CD4-positive, alpha-beta T cell treated with Interleukin-17A for 4 hours (primary cell): Measurements from ENCODE around the gene SYT4.
"Not testable (repeated sequence)": the region's sequence is repeated elsewhere in the genome, so short reads cannot be mapped to it uniquely, and the experiment has no call there.

Experiments used
- DNase-seq: peaks from one replicate; pipeline ENCODE4 v3.0.0-alpha.2; 2020; ENCODE audit warnings: mixed read lengths

SYT4 gene, protein sequence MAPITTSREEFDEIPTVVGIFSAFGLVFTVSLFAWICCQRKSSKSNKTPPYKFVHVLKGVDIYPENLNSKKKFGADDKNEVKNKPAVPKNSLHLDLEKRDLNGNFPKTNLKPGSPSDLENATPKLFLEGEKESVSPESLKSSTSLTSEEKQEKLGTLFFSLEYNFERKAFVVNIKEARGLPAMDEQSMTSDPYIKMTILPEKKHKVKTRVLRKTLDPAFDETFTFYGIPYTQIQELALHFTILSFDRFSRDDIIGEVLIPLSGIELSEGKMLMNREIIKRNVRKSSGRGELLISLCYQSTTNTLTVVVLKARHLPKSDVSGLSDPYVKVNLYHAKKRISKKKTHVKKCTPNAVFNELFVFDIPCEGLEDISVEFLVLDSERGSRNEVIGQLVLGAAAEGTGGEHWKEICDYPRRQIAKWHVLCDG

DNA sequence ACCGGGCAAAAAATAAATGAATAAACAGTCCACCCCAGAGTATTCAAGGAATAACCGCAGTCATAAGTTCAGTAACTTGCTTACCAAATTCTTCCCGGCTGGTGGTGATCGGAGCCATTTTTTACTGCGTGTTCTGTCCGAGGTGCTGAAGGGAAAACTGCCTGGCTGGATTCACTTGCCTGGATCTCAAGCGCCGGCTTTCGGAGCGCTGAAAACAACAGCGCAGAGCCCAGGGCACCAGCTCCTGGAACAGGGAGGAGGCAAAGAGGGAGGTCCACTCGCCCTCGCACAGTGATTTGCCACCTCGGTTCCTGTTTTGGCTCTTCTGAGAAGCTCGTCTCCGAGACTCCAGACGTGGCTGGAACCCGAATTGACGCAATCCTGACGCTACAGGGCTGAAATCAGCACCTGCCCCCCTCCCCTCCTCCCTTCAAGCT lies at the start of gene SYT4:
TSS of gene SYT4 (minus strand) at position 327 of the 437 bp plus-strand sequence. CDS start at position 118, 209 bp downstream.
- no peak for DNase-seq

DNA sequence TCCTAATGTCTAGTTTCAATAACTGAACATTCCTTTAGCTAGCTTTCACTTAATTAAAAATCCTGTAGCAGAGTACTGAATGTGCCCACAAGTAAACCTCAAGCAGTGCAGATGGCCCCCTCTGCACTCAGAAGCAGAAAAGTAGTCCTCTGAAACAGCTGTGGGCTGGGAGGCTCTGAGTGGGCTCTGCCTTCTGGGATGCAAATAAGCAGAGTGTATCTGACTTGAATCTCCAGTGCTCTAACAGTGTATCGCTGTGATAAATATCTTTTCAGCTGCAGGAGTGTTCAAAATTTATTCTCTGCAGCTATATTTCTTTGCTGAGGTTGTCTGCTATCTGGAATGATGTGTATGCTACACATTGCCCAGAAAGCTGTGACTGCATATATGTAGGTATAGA lies 44.8 kb upstream of the SYT4 start:
- DNase-seq: no peak

DNA sequence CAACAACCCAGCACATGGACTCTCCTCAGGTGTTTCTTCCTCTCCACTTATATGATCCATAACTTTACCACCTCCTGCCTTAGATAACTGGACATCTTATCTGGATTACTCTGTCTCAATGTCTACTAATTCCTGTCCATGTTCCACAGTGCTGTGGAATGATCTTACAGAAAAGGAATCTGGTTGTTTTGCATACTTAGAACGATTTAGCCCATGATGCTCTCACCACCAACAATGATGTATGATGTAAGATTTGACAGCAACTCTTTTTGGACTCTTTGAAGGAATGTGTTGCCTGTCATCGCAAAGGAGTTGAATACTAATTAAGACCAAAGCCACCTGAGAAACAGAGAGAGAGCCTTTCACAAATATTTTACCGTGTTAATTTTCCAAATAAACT lies 37.7 kb upstream of the SYT4 start:
- DNase-seq: no peak

DNA sequence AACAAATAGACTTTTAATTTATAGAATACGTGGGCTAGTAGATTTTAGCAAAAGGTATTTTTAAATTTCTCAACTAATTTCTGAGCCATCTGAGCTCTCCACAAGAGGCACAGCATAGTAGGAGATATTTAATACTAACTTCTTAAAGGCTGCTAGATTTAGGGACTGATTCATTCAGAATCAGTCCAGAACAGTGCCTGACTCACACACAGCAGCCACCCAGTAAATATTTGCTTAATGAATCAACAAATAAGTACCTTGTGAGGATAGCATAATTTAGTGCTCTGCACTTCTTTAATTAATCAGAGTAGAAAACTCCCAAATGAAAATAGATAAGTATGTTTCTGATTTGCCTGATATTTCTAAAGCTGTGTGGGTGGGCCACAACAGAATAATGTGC lies 35.6 kb upstream of the SYT4 start:
- DNase-seq: no peak

DNA sequence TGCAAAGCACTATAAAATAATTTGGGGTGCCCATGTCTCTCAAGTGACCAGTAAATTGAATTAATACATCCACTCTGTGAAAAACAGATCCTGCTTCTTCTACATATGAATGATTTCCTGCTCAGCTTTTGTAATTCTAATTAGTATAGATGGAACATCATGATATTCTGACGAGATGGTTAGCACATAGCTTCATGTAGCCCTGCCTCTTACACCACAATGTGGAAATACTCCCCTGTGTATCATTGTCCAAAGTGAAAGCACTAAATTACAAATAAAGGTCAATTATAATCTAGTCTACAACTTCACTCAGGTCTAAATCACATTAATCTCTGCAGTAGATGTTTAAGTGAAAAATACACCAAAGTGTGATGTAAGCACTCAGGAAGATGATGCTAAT lies 32.9 kb upstream of the SYT4 start:
- no peak for DNase-seq

DNA sequence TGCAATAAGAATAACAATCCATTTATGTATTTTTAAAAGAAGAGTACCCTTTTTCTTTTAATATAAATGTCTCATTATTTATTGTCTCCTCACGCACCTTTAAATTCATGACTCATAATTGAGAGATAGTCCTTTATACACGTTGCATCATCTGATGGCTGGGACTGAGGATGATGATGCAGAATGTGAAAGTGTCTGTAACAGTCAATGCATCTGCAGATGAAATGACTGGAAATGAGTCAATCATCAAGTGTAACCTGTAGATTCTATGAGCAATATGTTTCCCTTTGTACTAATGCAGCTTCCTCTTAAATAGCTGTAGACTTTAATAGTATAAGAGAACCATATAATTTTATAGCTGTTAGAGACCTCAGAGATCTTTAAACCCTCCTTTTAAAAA lies 26.1 kb upstream of the SYT4 start:
- no peak for DNase-seq

DNA sequence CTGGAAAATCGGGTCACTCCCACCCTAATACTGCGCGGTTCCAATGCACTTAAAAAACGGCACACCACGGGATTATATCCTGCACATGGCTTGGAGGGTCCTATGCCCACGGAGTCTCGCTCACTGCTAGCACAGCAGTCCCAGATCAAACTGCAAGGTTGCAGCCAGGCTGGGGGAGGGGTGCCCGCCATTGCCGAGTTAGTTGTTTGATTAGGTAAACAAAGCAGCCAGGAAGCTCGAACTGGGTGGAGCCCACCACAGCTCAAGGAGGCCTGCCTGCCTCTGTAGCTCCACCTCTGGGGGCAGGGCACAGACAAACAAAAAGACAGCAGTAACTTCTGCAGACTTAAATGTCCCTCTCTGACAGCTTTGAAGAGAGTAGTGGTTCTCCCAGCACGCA lies 8.9 kb upstream of the SYT4 start:
- DNase-seq: not testable (repeated sequence)

DNA sequence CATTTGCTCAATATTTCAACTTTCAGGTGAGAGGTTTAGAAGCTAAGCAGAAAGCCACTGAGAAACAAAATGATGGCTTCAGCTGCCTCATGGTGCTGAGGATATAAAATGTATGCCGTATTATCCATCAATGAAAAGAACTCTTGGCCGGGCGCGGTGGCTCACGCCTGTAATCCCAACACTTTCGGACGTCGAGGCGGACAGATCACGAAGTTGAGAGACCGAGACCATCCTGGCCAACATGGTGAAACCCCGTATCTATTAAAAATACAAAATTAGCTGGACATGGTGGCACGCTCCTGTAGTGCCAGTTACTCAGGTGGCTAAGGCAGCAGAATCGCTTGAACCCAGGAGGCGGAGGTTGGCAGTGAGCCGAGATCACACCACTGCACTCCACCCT lies 6.0 kb upstream of the SYT4 start:
- no peak for DNase-seq

DNA sequence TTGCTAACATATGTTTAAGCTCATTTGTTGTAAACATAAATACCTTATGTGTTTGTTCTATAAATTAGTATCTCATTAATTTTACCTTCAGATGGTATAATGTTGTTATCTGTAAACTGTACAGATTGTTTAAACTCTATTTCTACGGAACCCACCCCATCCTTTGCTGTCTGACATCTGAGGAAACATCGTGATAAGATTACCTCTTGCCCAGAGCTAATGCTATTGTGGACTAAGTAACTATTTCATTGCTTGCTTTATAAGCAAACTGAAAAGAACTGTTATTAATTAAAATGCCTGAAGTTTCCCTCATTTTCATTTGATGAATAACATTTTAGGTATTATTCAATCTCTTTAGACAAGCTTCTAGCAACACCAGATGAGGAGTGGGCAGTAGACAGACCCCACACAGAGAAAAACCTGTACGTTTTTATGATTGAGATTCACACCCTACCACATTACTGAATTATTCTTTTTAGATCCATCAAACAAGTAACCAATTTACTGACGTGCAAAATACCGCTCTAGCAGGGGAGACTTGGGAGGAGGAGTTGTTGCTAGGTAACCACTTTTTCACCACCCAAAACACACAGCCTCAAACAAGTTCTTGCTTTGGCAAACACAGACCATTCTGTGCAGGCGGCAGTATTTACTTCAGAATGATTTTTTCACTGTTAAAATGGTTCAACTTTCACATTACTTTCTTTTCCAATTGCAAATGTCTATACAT lies 1.9 kb upstream of the SYT4 start:
- no peak for DNase-seq

DNA sequence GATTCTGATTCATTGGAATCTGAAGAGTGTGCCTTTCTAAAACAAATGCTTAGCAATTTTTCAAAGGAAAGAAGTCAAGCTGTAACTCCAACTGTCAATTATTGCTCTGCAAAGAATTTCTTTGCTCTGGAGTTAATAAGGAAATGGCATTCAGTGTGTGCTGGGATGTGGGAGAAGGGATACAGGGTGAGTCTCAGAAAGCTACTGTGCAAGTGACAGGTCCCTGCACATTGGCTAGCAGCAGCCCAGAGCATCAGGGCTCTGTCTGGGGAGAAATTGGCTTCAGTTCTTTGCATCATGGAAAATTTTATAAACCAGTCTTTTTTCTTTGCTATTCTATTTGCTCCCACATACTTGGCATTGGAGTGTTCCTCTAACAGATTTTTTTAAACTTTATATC lies 1.1 kb upstream of the SYT4 start:
- no peak for DNase-seq

DNA sequence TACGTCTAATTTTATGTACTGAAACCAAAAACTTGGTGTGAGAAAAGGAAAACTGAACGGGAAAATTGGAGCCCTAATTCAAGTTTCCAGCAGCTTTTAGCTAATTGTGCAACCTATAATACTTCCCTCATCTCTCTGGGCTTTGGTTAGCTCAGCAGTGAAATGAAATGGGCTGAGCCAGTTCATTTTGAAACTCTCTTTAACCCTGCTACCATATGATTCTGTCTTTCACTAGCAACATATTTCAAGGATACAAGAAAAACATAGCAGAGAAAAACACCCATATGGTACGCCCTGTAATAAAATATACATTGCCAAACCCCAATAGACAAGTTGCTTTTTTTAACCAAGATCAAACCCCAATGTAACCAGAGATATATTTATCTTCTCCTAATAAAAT lies 799 bp downstream of the SYT4 start:
- no peak for DNase-seq

DNA sequence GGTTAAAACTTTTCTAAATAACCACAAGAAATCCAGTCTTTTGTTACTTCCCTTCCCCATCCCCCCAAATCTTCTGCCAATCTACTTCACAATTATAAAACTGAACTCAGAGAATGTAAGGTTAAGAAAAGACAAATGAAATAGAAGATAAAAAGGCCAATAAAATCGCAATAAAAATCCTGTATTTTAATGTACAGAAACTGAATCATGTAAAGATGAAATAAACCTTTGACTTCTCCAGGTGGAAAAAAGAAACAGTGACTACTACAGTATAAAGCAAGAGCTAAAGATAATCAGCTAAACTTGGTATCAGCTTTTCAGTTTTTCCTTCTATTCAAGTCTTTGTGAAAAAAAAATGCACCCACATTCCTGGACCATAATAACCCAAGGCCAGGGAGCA lies 1.7 kb downstream of the SYT4 start:
- no peak for DNase-seq

DNA sequence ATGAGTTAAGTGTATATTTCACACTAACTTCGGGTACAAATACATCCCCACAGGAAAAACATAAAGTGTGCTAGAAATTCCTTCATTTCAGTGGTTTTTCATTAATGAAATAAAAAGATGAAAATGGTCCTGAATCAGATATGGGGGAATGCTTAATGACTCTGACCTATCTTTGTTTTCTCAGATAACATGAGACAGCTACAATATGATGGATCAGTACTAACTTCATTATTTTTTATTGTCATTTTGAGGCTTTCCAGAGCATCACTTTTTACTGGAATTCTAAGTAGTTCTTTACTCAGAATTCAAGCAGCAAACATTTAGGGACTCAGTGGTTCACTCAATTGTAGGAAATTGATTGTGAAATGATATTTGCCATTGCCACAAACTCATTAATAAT lies 2.8 kb downstream of the SYT4 start:
- no peak for DNase-seq

DNA sequence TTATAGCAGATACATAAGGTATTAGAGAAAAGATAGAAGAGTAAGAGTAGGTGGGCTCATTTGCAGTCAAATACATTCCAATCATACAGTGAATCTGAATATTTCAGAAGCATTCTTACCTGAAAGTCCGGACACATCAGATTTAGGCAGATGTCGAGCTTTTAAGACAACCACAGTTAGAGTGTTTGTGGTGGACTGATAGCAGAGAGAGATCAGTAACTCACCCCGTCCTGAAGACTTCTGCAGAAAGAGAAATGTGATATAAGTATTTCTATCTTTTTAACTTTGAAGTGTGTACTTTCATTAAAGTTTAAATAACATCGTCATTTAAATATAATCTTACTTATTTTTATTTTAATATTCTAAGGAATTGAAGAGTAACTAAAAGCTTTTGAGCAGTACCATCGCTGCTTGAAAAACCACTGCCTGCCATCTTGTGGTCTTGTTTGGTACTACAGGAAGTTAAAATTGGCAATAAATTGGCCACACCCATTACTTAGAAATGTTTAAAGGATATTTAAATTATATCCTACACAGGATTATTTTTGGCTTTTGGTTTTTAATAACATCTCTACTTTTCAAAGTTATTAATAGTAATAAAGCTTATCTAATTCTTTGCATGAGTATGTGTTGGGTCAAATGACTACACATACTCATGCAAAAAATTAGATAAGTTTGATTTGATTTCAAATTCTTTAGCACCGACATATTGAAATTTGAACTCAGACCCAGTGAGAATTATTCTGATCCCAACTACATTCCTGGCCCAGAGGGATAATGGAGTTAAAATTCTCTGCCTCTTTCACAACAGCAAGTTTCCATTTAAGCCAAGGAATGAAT lies 5.5 kb downstream of the SYT4 start:
- DNase-seq: peak; percentile 2

DNA sequence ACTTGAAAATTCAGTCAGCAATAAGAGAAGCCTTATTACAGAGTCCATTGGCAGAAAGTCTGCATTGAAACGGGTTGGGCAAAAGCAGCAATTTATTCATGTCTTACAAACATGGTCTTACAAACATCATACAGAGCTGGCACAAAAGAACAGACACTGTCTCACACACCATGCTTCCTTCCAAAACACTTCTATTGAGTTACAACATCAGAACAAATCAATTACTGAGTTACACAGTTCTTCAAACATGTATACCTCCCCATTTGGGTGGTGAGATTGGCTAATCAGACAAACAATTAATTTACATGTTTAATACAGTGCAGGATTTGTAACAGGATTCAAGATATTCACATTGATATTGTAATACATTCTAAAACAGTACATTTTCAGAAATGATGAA lies 9.5 kb downstream of the SYT4 start:
- no peak for DNase-seq

DNA sequence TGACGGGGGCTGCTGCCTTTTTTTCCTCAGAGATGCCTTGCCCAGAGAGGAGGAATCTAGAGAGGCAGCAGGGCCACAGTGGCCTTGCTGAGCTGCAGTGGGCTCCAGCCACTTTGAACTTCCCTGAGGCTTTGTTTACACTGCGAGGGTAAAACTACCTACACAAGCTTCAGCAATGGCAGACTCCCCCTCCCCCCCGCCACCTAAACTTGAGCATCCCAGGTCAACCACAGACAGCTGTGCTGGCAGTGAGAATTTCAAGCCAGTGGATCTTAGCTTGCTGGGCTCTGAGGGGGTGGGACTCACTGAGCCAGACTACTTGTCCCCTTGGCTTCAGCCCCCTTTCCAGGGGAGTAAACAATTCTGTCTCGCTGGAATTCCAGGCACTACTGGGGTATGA lies 11.8 kb downstream of the SYT4 start:
- DNase-seq: no peak

DNA sequence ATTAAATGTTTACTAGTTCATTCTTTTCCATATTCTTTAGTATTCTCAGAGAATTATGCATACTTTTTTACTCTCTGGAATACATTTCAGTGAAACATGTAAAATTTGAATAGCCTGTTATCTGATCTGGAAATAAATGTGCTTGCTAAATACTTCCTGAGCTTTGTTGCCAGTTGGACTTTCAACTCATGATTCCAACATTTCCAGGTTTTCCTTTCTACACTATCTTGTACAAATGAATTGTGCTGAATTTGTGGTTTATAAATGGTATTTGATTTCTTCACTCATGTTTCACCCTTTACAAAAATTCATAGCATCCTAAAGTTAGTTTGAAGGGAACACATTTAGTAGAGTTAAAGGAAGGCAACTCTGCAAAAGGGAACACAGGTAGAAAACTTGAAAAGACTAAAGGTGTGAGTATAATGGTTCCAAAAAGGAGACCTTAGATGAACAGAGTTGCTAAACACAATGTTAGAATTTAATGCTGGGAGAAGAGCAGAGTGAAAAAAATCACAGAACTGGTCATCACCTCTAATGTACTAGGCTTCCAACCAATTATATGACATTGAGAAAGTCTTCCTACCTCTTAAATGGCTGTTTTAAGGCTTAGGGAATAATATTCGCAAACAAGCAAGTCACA lies 28.6 kb downstream of the SYT4 start:
- no peak for DNase-seq

DNA sequence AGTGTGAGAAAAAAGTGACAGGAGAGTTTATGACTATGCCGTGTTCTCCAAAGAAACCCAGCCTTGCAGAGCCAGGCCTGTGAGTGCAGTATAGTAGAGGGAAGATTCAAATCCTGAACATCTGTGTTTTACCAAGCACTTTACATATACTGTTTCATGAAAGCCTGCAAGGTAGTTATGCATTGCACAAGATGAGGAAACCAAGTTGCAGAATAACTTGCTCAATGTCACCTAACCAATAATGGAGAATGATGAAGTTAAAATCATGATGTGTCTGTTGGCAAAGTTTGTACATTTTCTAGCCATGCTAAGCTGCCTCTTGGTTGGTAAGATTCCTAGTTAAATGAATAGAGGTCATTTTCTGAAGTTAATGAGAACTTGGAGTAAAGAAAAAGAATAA lies 29.3 kb downstream of the SYT4 start:
- no peak for DNase-seq

DNA sequence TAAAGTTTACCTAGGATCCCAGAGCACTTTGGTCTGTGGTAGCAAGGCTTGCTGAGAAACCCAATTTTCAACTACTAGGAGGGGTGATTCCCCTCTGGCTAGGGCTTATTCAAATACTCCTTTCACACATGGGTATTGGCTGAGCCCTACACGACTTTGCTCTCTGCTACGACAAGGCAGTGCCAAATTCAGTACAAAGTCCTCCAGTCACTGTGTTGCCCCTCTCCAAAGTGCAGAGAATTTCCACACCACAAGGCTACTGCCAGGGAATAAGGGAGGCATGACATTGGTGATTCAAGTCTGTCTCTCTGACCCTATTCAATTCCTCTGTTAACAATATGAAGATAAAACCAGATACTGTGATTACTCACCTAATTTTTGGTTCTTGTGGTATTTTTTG lies 38.9 kb downstream of the SYT4 start:
- no peak for DNase-seq

DNA sequence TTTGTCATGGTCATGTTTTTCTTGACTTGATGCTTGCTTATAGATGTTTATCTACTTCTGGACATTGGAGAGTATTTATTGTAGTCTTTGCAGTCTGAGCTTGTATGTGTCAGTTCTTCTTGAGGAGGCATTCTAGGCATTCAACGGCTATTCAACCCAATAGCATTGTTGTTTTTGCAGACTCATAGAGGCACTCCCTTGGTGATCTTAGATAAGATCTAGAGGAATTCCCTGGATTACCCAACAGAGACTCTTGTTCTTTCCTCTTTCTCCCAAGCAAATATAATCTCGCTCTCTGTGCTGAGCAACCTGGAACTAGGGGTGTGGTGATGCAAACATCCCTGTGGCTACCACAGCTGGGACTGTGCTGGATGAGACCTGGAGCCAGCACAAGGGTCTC lies 40.4 kb downstream of the SYT4 start:
- DNase-seq: no peak

DNA sequence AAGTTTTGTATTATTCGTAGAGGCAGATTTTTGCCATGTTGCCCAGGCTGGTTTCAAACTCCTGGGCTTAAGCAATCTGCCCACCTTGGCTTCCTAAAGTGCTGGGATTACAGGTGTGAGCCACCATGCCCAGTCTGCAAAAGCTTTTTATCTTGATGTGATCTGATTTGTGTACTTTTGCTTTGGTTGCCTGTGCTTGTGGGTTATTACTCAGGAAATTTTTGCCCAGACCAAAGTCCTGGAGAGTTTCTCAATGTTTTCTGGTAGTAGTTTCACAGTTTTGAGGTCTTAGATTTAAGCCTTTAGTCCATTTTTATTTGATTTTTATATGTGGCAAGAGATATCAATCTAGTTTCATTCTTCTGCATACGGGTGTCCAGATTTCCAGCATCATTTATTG lies 42.4 kb downstream of the SYT4 start:
- no peak for DNase-seq

DNA sequence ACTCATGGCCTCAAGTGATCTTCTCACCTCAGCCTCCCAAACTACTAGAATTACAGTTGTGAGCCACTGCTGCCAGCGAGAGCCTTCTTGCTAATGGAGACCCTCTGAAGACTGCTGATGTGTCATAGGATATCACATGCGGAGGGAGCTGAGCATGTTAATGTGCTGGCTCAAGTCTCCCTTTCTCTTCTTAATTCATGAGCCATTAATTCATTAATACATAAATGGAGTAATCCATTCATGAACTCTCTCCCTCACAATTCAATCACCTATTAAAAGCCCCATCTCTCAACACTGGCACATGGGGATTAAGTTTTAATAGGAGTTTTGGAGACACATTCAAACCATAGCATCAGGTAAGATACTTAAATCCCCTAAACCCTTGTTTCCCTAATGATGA lies 54.8 kb downstream of the SYT4 start:
- DNase-seq: no peak

DNA sequence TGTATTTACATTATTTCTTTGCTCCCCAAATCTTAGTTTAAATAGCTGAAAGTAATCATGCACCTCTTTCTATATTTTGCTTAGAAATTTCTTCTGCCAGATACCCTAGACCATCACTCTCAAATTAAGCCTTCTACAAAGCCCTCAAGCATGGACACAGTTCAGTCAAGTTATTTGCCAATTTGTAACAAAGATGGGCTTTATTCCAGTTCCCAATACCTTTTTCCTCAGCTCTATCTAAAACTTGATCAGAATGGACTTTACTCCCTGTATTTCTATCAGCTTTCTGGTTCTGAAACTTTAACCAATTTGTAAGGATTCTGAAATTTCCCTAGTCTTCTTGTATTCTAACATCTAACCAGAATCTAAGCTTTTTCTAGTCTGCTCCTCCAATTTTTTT lies 56.6 kb downstream of the SYT4 start:
- DNase-seq: no peak
